HepG2 (cell line): Measurements from ENCODE around the gene OR1M1. TPM values are rescaled to one million over a fixed set of nuclear protein-coding genes. Genes with fewer than 3 reads are reported as not detected.

Source experiments
- AGO2 ChIP-seq: fragments of 200-400 bp; formaldehyde crosslinking; optimal IDR thresholded peaks from 2 replicates; pipeline ENCODE3; 2017; ENCODE audit warnings: mild to moderate bottlenecking, low read depth, low read length, moderate library complexity
- BORCS8-MEF2B ChIP-seq: sonication (generic); formaldehyde crosslinking; IDR thresholded peaks from 2 replicates; pipeline ENCODE4 v1.8.0; 2022; ENCODE audit warnings: mild to moderate bottlenecking, missing genetic modification reagents
- CBX5 ChIP-seq: sonication (generic); formaldehyde crosslinking; IDR thresholded peaks from 2 replicates; pipeline ENCODE4 v1.4.0; 2020; ENCODE audit warnings: missing genetic modification reagents, borderline replicate concordance
- FOXP1 ChIP-seq, 2 experiments: fragments of 450-650 bp in 1 of 2; IDR thresholded peaks; 2 replicates each; pipeline ENCODE4 v1.6.1; 2017 to 2018; ENCODE audit warnings: antibody characterized with exemption in 1 of 2
- GMEB2 ChIP-seq: IDR thresholded peaks from 2 replicates; pipeline ENCODE4 v1.6.1; 2016; ENCODE audit warnings: missing biosample characterization, missing genetic modification reagents, low read depth
- KAT7 ChIP-seq: IDR thresholded peaks from 2 replicates; pipeline ENCODE4 v1.6.1; 2018; ENCODE audit warnings: borderline replicate concordance, missing compliant biosample characterization
- MEIS2 ChIP-seq: sonication (generic); formaldehyde crosslinking; IDR thresholded peaks from 2 replicates; pipeline ENCODE4 v1.9.0; 2021; ENCODE audit warnings: mild to moderate bottlenecking, missing genetic modification reagents
- MXD3 ChIP-seq: IDR thresholded peaks from 2 replicates; pipeline ENCODE4 v1.6.1; 2016; ENCODE audit warnings: mild to moderate bottlenecking, missing biosample characterization, missing genetic modification reagents
- NKX3-1 ChIP-seq: sonication (generic); formaldehyde crosslinking; IDR thresholded peaks from 2 replicates; pipeline ENCODE4 v1.5.0; 2020; ENCODE audit warnings: missing genetic modification reagents
- PHF8 ChIP-seq: sonication (generic); formaldehyde crosslinking; IDR thresholded peaks from 2 replicates; pipeline ENCODE4 v1.5.0; 2020; ENCODE audit warnings: missing genetic modification reagents
- POLR2AphosphoS2 ChIP-seq: IDR thresholded peaks from 2 replicates; pipeline ENCODE4 v1.6.1; 2011; ENCODE audit warnings: low read depth, low read length, improper control_type of control experiment
- SCMH1 ChIP-seq: sonication (generic); formaldehyde crosslinking; IDR thresholded peaks from 2 replicates; pipeline ENCODE4 v1.9.0; 2021; ENCODE audit warnings: missing genetic modification reagents, mild to moderate bottlenecking, borderline replicate concordance
- SRY ChIP-seq: sonication (generic); formaldehyde crosslinking; IDR thresholded peaks from 2 replicates; pipeline ENCODE4 v1.8.0; 2022; ENCODE audit warnings: mild to moderate bottlenecking, missing genetic modification reagents
- TBL1XR1 ChIP-seq: fragments of 150-350 bp; IDR thresholded peaks from 2 replicates; pipeline ENCODE4 v1.6.1; 2014; ENCODE audit warnings: borderline replicate concordance, low read length; ENCODE audit not compliant: partially characterized antibody
- ZNF205 ChIP-seq: IDR thresholded peaks from 2 replicates; pipeline ENCODE4 v1.6.1; 2018; ENCODE audit warnings: missing biosample characterization, missing genetic modification reagents
- ZNF232 ChIP-seq: sonication (generic); formaldehyde crosslinking; IDR thresholded peaks from 2 replicates; pipeline ENCODE4 v1.4.0; 2020; ENCODE audit warnings: missing genetic modification reagents, borderline replicate concordance
- ZNF234 ChIP-seq: sonication (generic); formaldehyde crosslinking; conservative IDR thresholded peaks from 2 replicates; pipeline ENCODE4 v1.5.1; 2020; ENCODE audit warnings: mild to moderate bottlenecking, missing genetic modification reagents
- ZNF280D ChIP-seq: sonication (generic); formaldehyde crosslinking; IDR thresholded peaks from 2 replicates; pipeline ENCODE4 v1.5.1; 2020; ENCODE audit warnings: mild to moderate bottlenecking, missing genetic modification reagents
- ZNF292 ChIP-seq: sonication (generic); formaldehyde crosslinking; IDR thresholded peaks from 2 replicates; pipeline ENCODE4 v1.8.1; 2022; ENCODE audit warnings: mild to moderate bottlenecking, low read depth, missing genetic modification reagents, borderline replicate concordance
- ZNF34 ChIP-seq: sonication (generic); formaldehyde crosslinking; IDR thresholded peaks from 2 replicates; pipeline ENCODE4 v1.4.0; 2020; ENCODE audit warnings: mild to moderate bottlenecking, missing genetic modification reagents, borderline replicate concordance
- ZNF414 ChIP-seq: sonication (generic); formaldehyde crosslinking; IDR thresholded peaks from 2 replicates; pipeline ENCODE4 v1.5.0; 2020; ENCODE audit warnings: missing genetic modification reagents
- ZNF639 ChIP-seq: conservative IDR thresholded peaks from 2 replicates; pipeline ENCODE4 v1.6.1; 2018; ENCODE audit warnings: missing genetic modification reagents
- ZNF776 ChIP-seq: sonication (generic); formaldehyde crosslinking; IDR thresholded peaks from 2 replicates; pipeline ENCODE4 v1.4.0; 2020; ENCODE audit warnings: mild to moderate bottlenecking, missing genetic modification reagents
- ZNF878 ChIP-seq: sonication (generic); formaldehyde crosslinking; IDR thresholded peaks from 2 replicates; pipeline ENCODE4 v1.8.1; 2023; ENCODE audit warnings: mild to moderate bottlenecking, missing genetic modification reagents, moderate library complexity
- polyA plus RNA-seq, 8 experiments: library from polyadenylated mRNA; depleted of rRNA in 3 of 8; stranded (reverse) in 7 of 8; unstranded in 1 of 8; fragments of >200 nt; fragmentation: Illumina TruSeq in 4 of 8; extraction: Trizol in 4 of 8; gene quantifications; 2 replicates each; pipeline versions ENCODE4 v1.2.1 to v1.2.3, GENCODE V29; 2011 to 2016; ENCODE audit warnings: low read depth in 4 of 8, missing spikeins in 1 of 8, mixed read lengths in 1 of 8; ENCODE audit not compliant: insufficient read depth in 1 of 8
- total RNA-seq, 5 experiments: library from RNA; depleted of rRNA; stranded (reverse); fragments of >200 nt; fragmentation: Illumina TruSeq; extraction: Trizol; gene quantifications; 2 replicates each; pipeline ENCODE4 v1.2.3, GENCODE V29; 2016; ENCODE audit warnings: low read depth in 1 of 5

The OR1M1 gene
- total and polyA plus RNA-seq, 2 of the 13 experiments (the other 11 are each of a cell fraction or from before 2014, with no cell fraction given): not detected

GRCh38 chr19:9140159-9140874, 53.5 kb downstream of the OR1M1 start, which contains the start of gene ZNF317 (continued):
- TF ChIP-seq CBX5 (no peak), SRY (CRISPR knock-in tag) (no peak), MEIS2 (CRISPR knock-in tag) (no peak), SCMH1 (CRISPR knock-in tag) (no peak), GMEB2 (CRISPR knock-in tag) (peak; percentile 79), ZNF232 (CRISPR knock-in tag) (peak; percentile 65; the same call in 1 of the 2 replicates), BORCS8-MEF2B (CRISPR knock-in tag) (peak; percentile 84), ZNF776 (CRISPR knock-in tag) (0 out of 2 replicates have a peak, but pooled peaks have one; percentile 53), FOXP1 (IDR thresholded peaks at IDR 0.05) (no peak), FOXP1 (CRISPR knock-in tag; IDR thresholded peaks at IDR 0.05) (no peak), TBL1XR1 (no peak), ZNF639 (no peak), ZNF414 (CRISPR knock-in tag) (no peak), ZNF878 (CRISPR knock-in tag) (no peak), ZNF234 (no peak), ZNF205 (no peak), ZNF280D (CRISPR knock-in tag) (no peak), KAT7 (no peak), ZNF34 (CRISPR knock-in tag) (no peak), POLR2AphosphoS2 (no peak), PHF8 (peak; percentile 94), AGO2 (no peak), NKX3-1 (no peak), ZNF292 (CRISPR knock-in tag) (no peak), MXD3 (CRISPR knock-in tag) (no peak; the same call in 1 of the 2 replicates)
